Stimulated activated CD8-positive, alpha-beta memory T cell treated with anti-CD3 and anti-CD28 coated beads, Interleukin-12 subunit alpha, Interleukin-12 subunit beta, amount 100 ng/mL, for 24 hours (primary cell): Measurements from ENCODE around the gene SLC39A11.

Experiments
- DNase-seq: peaks from one replicate; pipeline ENCODE4 v3.0.0-alpha.2; 2020; ENCODE audit errors: extremely low read depth

Gene SLC39A11

GRCh38 chr17:72872396-72872795, 220.1 kb downstream of the SLC39A11 start:
- DNase-seq, result no peak

- DNase-seq, result no peak
Measured at GRCh38 chr17:72870367-72870985, 222.0 kb downstream of the SLC39A11 start.

GRCh38 chr17:72869630-72870029, 222.9 kb downstream of the SLC39A11 start:
- DNase-seq, result no peak

- no peak for DNase-seq
Measured at GRCh38 chr17:72865954-72866353, 226.5 kb downstream of the SLC39A11 start.

GRCh38 chr17:72863526-72864211, 228.8 kb downstream of the SLC39A11 start:
- DNase-seq, result no peak

- no peak for DNase-seq
Measured at GRCh38 chr17:72862276-72862999, 230.1 kb downstream of the SLC39A11 start.

GRCh38 chr17:72861811-72862210, 230.7 kb downstream of the SLC39A11 start:
- no peak for DNase-seq

- no peak for DNase-seq
Measured at GRCh38 chr17:72860778-72861177, 231.7 kb downstream of the SLC39A11 start.

- DNase-seq, result no peak
Measured at GRCh38 chr17:72858826-72859495, 233.5 kb downstream of the SLC39A11 start.

GRCh38 chr17:72853440-72854415, 238.8 kb downstream of the SLC39A11 start:
- DNase-seq, result no peak

GRCh38 chr17:72852277-72852938, 240.1 kb downstream of the SLC39A11 start:
- no peak for DNase-seq

- DNase-seq, result no peak
Measured at GRCh38 chr17:72850410-72851118, 241.9 kb downstream of the SLC39A11 start.

- DNase-seq, result no peak
Measured at GRCh38 chr17:72846399-72846798, 246.1 kb downstream of the SLC39A11 start.

- DNase-seq, result no peak
Measured at GRCh38 chr17:72843591-72843990, 248.9 kb downstream of the SLC39A11 start.

GRCh38 chr17:72840019-72840418, 252.5 kb downstream of the SLC39A11 start:
- no peak for DNase-seq

GRCh38 chr17:72839131-72839725, 253.3 kb downstream of the SLC39A11 start:
- DNase-seq, result no peak

- no peak for DNase-seq
Measured at GRCh38 chr17:72838581-72838980, 253.9 kb downstream of the SLC39A11 start.

- no peak for DNase-seq
Measured at GRCh38 chr17:72838068-72838467, 254.4 kb downstream of the SLC39A11 start.

- DNase-seq, result no peak
Measured at GRCh38 chr17:72837335-72837734, 255.2 kb downstream of the SLC39A11 start.
